ENCODE data around the gene NUDT21. TPM values are rescaled to one million over a fixed set of nuclear protein-coding genes. Genes with fewer than 3 reads are reported as not detected.

NUDT21 gene
- total and polyA plus RNA-seq, 2 of the 8 experiments (the other 6 are each of a cell fraction or from before 2014, with no cell fraction given), result 78.1 to 277 TPM

GRCh38 chr16:56436258-56436657, 14.9 kb downstream of the NUDT21 start:
- Histone ChIP-seq H3K23me2 (ENCODE audit: low read depth, low read length) (no peaks in the 10 kb centered on the region), H3K9ac (replicated peaks in 1 of 4; ENCODE audit: extremely low read depth in 1 of 4, low read depth in 3 of 4, low read length in 3 of 4) (no peak overlapping the region), H3K36me3 (ENCODE audit: control insufficient read depth in 2 of 4, insufficient read depth in 4 of 4, low read length in 3 of 4) (peaks cover 14 to 61% (median 44%) of the 10 kb centered on the region in 4 experiments; a peak in 7 of 8 replicates), H3K27ac (ENCODE audit: low read depth, low read length) (no peak overlapping the region), H3K4me1 (replicated peaks in 1 of 4; ENCODE audit: control insufficient read depth in 3 of 4, insufficient read depth in 4 of 4, low read length in 3 of 4) (no peaks in the 10 kb centered on the region), H2BK15ac (ENCODE audit: low read length) (no peak overlapping the region), H3K56ac (replicated peaks; ENCODE audit: insufficient read length, low read depth, low read length) (no peak overlapping the region), H2BK12ac (ENCODE audit: low read depth, low read length) (no peak overlapping the region), H3K14ac (ENCODE audit: insufficient read length) (no peak overlapping the region), H4K8ac (ENCODE audit: extremely low read depth, insufficient read depth, low read length) (no peak overlapping the region), H2AK5ac (ENCODE audit: low read depth, low read length) (no peak overlapping the region), H3K4ac (replicated peaks; ENCODE audit: insufficient read length, low read depth, low read length) (no peak overlapping the region), H3K27me3 (replicated peaks in 1 of 4; ENCODE audit: control insufficient read depth in 3 of 4, extremely low read depth in 1 of 4, insufficient read depth in 3 of 4, low read length in 3 of 4) (no peaks in the 10 kb centered on the region), H3K79me2 (ENCODE audit: control insufficient read depth in 1 of 2, insufficient read depth in 2 of 2, low read length in 2 of 2) (peaks cover 0 to 4% of the 10 kb centered on the region in 2 experiments; a peak in 1 of 4 replicates), H2BK5ac (ENCODE audit: low read depth, low read length) (no peak overlapping the region), H2AFZ (ENCODE audit: low read length) (no peak overlapping the region), H3K4me3 (ENCODE audit: extremely low read depth in 1 of 4, insufficient read depth in 2 of 4, low read depth in 3 of 4, low read length in 4 of 4) (no peak overlapping the region), H2BK20ac (ENCODE audit: low read length) (no peak overlapping the region), H3K18ac (ENCODE audit: extremely low read depth, low read length) (no peak overlapping the region), H2BK120ac (replicated peaks; ENCODE audit: low read depth, low read length) (no peak overlapping the region), H3K4me2 (ENCODE audit: insufficient read depth in 1 of 2, low read depth in 2 of 2, low read length in 2 of 2) (no peak overlapping the region), H4K5ac (ENCODE audit: insufficient read length, low read depth, low read length) (no peak overlapping the region), H3K79me1 (ENCODE audit: low read depth, low read length) (no peaks in the 10 kb centered on the region), H4K20me1 (replicated peaks in 1 of 2; ENCODE audit: control insufficient read depth in 1 of 2, insufficient read depth in 2 of 2, low read length in 2 of 2) (no peaks in the 10 kb centered on the region), H3K9me3 (ENCODE audit: insufficient read depth in 2 of 2, low read depth in 1 of 2, low read length in 1 of 2) (no peaks in the 10 kb centered on the region), H3K23ac (ENCODE audit: insufficient read length) (no peak overlapping the region), H4K91ac (replicated peaks; ENCODE audit: insufficient read length, low read length) (no peak overlapping the region)
- FAIRE-seq, result no peak
- ChIA-PET POLR2A (ENCODE audit: partially characterized antibody) (no interaction called here), CTCF (ENCODE audit: partially characterized antibody) (interaction anchor here (0.7 kb wide), 1 partner anchor 50 kb away, joined by 4 read pairs; no protein-coding TSS in a partner anchor)
- TF ChIP-seq SAP30 (IDR thresholded peaks at IDR 0.05; ENCODE audit: insufficient read depth, insufficient replicate concordance, low read length) (no peak), ZNF274 (IDR thresholded peaks at IDR 0.05; ENCODE audit: borderline replicate concordance, extremely low read depth, low read length) (no peak), SIN3A (conservative IDR thresholded peaks at IDR 0.05 in 1 of 2, IDR thresholded peaks at IDR 0.05 in 1 of 2; ENCODE audit: low read depth in 1 of 2, low read length in 2 of 2) (no peak), SP4 (IDR thresholded peaks at IDR 0.05; ENCODE audit: low read length) (no peak), USF2 (IDR thresholded peaks at IDR 0.05; ENCODE audit: low read length) (no peak), CTBP2 (IDR thresholded peaks at IDR 0.05; ENCODE audit: borderline replicate concordance, insufficient read depth, insufficient read length, low read length) (no peak)
- no peak for DNase-seq (ENCODE audit: low read depth in 1 of 2, low spot score in 2 of 2)

All from H1 (cell line).